ENCODE data around the gene RBBP5. TPM values are rescaled to one million over a fixed set of nuclear protein-coding genes. Genes with fewer than 3 reads are reported as not detected.

RBBP5 gene
- total and polyA plus RNA-seq, 2 donors (not counting 1 experiment from before 2014, with no cell fraction given): 6.8 to 18.5 TPM

DNA sequence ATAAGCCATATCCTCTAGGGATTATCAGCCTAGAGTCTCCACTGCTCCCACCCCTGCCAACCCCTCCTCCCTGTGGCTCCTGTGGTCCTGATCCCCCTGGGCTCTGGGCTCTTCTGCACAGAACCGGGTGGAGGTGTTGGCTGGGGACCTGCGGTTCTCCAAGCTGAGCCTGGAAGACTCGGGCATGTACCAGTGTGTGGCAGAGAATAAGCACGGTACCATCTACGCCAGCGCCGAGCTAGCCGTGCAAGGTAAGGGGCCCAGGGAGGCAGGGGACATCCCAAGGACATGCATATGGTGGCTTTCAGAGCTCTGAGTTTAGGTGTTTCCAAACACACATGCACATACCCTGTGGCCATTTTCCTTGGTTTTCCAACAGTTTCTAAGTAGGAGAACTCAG lies 59.5 kb downstream of the RBBP5 start:
- H3K27me3 Mint-ChIP-seq: no peaks in the 10 kb centered on the region
- H3K79me2 ChIP-seq (ENCODE audit: control insufficient read depth, insufficient read depth, low read length): no peaks in the 10 kb centered on the region
- no peak overlapping the region for H3K27ac ChIP-seq (ENCODE audit: low read length in 2 of 2)
- CTCF ChIA-PET: interaction anchor here (0.6 to 4.0 kb wide), 27 partner anchors 9 to 649 kb away, joined by 3 to 94 read pairs (median 6); no protein-coding TSS in a partner anchor
- no peak overlapping the region for H3K4me2 ChIP-seq (replicated peaks; ENCODE audit: low read depth, low read length, poor library complexity, severe bottlenecking)
- no peak overlapping the region for H2AFZ ChIP-seq (ENCODE audit: insufficient read depth, low read depth, low read length, poor library complexity, severe bottlenecking)
- POLR2A ChIA-PET: no interaction called here
- H3K9ac ChIP-seq (ENCODE audit: low read length): no peak overlapping the region
- H3K36me3 ChIP-seq (replicated peaks in 1 of 2; ENCODE audit: control extremely low read depth in 1 of 2, control insufficient read depth in 1 of 2, extremely low read depth in 1 of 2, insufficient read depth in 2 of 2, low read length in 1 of 2): no peaks in the 10 kb centered on the region
- H3K9me3 ChIP-seq (ENCODE audit: control extremely low read depth in 1 of 3, control insufficient read depth in 2 of 3, insufficient read depth in 1 of 3, low read length in 2 of 3): no peaks in the 10 kb centered on the region
- no peak overlapping the region for H3K27ac Mint-ChIP-seq
- no peak overlapping the region for H3K4me3 ChIP-seq (ENCODE audit: control extremely low read depth in 1 of 5, extremely low read depth in 1 of 5, insufficient read depth in 1 of 5, low read depth in 2 of 5, low read length in 4 of 5)
- intact Hi-C loops (cut with micrococcal nuclease): no loop called here
- no peak overlapping the region for H3K4me3 Mint-ChIP-seq
- H3K4me1 Mint-ChIP-seq: no peaks in the 10 kb centered on the region
- peaks cover 0 to 6% of the 10 kb centered on the region in 2 donors for H3K4me1 ChIP-seq (ENCODE audit: control insufficient read depth in 2 of 2, insufficient read depth in 2 of 2, low read length in 2 of 2)
- H4K20me1 ChIP-seq (ENCODE audit: control insufficient read depth, insufficient read depth, low read length, poor library complexity, severe bottlenecking): no peaks in the 10 kb centered on the region
- 97% methylated on average over 8 of the region's 8 CpGs for WGBS (ENCODE audit: insufficient coverage)
- DNase-seq: no peak
- ATAC-seq (ENCODE audit: low read depth): no peak
- no peaks in the 10 kb centered on the region for H3K9me3 Mint-ChIP-seq (ENCODE audit: insufficient read depth)
- H3K27me3 ChIP-seq (replicated peaks in 1 of 4; ENCODE audit: control extremely low read depth in 1 of 4, control insufficient read depth in 3 of 4, insufficient read depth in 4 of 4, low read length in 3 of 4): no peaks in the 10 kb centered on the region
- no peak for TF ChIP-seq EZH2 (IDR thresholded peaks at IDR 0.05; ENCODE audit: borderline replicate concordance, insufficient read depth, low read depth, low read length, poor library complexity, severe bottlenecking)

DNA sequence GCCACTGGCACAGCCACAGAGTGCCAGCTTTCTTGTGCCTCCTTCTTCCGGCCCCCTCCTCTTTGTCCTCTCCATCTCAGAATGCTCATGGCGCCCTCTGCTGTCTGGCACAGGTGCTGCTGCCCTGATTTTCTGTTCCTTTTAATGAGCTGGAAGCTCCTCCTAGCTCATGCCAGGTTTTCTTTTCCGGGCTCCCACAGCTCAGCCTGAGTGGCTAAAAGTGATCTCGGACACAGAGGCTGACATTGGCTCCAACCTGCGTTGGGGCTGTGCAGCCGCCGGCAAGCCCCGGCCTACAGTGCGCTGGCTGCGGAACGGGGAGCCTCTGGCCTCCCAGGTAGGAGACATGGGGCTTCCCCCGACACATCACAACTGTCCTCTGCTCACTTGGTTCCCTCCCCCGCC lies 60.1 kb downstream of the RBBP5 start:
- no peaks in the 10 kb centered on the region for H3K36me3 ChIP-seq (replicated peaks in 1 of 2; ENCODE audit: control extremely low read depth in 1 of 2, control insufficient read depth in 1 of 2, extremely low read depth in 1 of 2, insufficient read depth in 2 of 2, low read length in 1 of 2)
- H4K20me1 ChIP-seq (ENCODE audit: control insufficient read depth, insufficient read depth, low read length, poor library complexity, severe bottlenecking): no peaks in the 10 kb centered on the region
- no peak overlapping the region for H3K4me3 ChIP-seq (ENCODE audit: control extremely low read depth in 1 of 5, extremely low read depth in 1 of 5, insufficient read depth in 1 of 5, low read depth in 2 of 5, low read length in 4 of 5)
- no peak overlapping the region for H3K9ac ChIP-seq (ENCODE audit: low read length)
- DNase-seq (peak; percentile 77), ATAC-seq (ENCODE audit: low read depth) (peak; percentile 62)
- H3K4me2 ChIP-seq (replicated peaks; ENCODE audit: low read depth, low read length, poor library complexity, severe bottlenecking): no peak overlapping the region
- H3K27ac ChIP-seq (ENCODE audit: low read length in 2 of 2): no peak overlapping the region
- no peak overlapping the region for H3K4me3 Mint-ChIP-seq
- H3K9me3 ChIP-seq (ENCODE audit: control extremely low read depth in 1 of 3, control insufficient read depth in 2 of 3, insufficient read depth in 1 of 3, low read length in 2 of 3): no peaks in the 10 kb centered on the region
- ChIA-PET CTCF (interaction anchor here (0.6 to 4.0 kb wide), 45 partner anchors 8 to 754 kb away, joined by 3 to 94 read pairs (median 4); partner anchors contain the start of gene TMCC2), POLR2A (no interaction called here)
- TF ChIP-seq EZH2 (IDR thresholded peaks at IDR 0.05; ENCODE audit: borderline replicate concordance, insufficient read depth, low read depth, low read length, poor library complexity, severe bottlenecking): no peak
- TF ChIP-seq, protein P1, sequence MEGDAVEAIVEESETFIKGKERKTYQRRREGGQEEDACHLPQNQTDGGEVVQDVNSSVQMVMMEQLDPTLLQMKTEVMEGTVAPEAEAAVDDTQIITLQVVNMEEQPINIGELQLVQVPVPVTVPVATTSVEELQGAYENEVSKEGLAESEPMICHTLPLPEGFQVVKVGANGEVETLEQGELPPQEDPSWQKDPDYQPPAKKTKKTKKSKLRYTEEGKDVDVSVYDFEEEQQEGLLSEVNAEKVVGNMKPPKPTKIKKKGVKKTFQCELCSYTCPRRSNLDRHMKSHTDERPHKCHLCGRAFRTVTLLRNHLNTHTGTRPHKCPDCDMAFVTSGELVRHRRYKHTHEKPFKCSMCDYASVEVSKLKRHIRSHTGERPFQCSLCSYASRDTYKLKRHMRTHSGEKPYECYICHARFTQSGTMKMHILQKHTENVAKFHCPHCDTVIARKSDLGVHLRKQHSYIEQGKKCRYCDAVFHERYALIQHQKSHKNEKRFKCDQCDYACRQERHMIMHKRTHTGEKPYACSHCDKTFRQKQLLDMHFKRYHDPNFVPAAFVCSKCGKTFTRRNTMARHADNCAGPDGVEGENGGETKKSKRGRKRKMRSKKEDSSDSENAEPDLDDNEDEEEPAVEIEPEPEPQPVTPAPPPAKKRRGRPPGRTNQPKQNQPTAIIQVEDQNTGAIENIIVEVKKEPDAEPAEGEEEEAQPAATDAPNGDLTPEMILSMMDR (IDR thresholded peaks at IDR 0.05): peak; percentile 80
- no peaks in the 10 kb centered on the region for H3K4me1 Mint-ChIP-seq
- H3K9me3 Mint-ChIP-seq (ENCODE audit: insufficient read depth): no peaks in the 10 kb centered on the region
- no peaks in the 10 kb centered on the region for H3K27me3 ChIP-seq (replicated peaks in 1 of 4; ENCODE audit: control extremely low read depth in 1 of 4, control insufficient read depth in 3 of 4, insufficient read depth in 4 of 4, low read length in 3 of 4)
- H3K79me2 ChIP-seq (ENCODE audit: control insufficient read depth, insufficient read depth, low read length): no peaks in the 10 kb centered on the region
- no peak overlapping the region for H3K27ac Mint-ChIP-seq
- no peaks in the 10 kb centered on the region for H3K27me3 Mint-ChIP-seq
- H2AFZ ChIP-seq (ENCODE audit: insufficient read depth, low read depth, low read length, poor library complexity, severe bottlenecking): no peak overlapping the region
- H3K4me1 ChIP-seq (ENCODE audit: control insufficient read depth in 2 of 2, insufficient read depth in 2 of 2, low read length in 2 of 2): peaks cover 0 to 6% of the 10 kb centered on the region in 2 donors
- intact Hi-C loops (cut with micrococcal nuclease): loop anchor here (1.0 kb wide), 1 partner anchor 72 kb away; no protein-coding TSS in a partner anchor
- 49% methylated on average over 12 of the region's 13 CpGs for WGBS (ENCODE audit: insufficient coverage)

Data from B cell (primary cell).